HCT116 (cell line): ENCODE data around the gene ARL9.

Experiments
- CBX3 ChIP-seq: IDR thresholded peaks from 2 replicates; pipeline ENCODE4 v1.6.1; 2012; ENCODE audit warnings: low read depth
- CEBPB ChIP-seq: IDR thresholded peaks from 2 replicates; pipeline ENCODE4 v1.6.1; 2012; ENCODE audit warnings: low read depth
- CTCF ChIP-seq, 3 experiments: fragments of 200-600 bp in 1 of 3; sonication (generic) in 1 of 3; IDR thresholded peaks in 2 of 3; conservative IDR thresholded peaks in 1 of 3; 2 replicates each; pipeline ENCODE4 v1.5.1; 2012 to 2017; ENCODE audit warnings: low read depth in 2 of 3, low read length in 2 of 3, antibody characterized with exemption in 1 of 3, borderline replicate concordance in 1 of 3, control low read depth in 1 of 3, mild to moderate bottlenecking in 1 of 3, mixed read lengths in 1 of 3, mixed run types in 1 of 3, moderate library complexity in 1 of 3; ENCODE audit not compliant: insufficient read depth in 1 of 3
- ELF1 ChIP-seq: IDR thresholded peaks from 2 replicates; pipeline ENCODE4 v1.6.1; 2012; ENCODE audit warnings: low read depth, borderline replicate concordance
- EZH2 ChIP-seq: fragments of 200-600 bp; sonication (generic); IDR thresholded peaks from 2 replicates; pipeline ENCODE4 v1.6.1; 2017; ENCODE audit warnings: antibody characterized with exemption, mixed run types
- JUND ChIP-seq: IDR thresholded peaks from 2 replicates; pipeline ENCODE4 v1.6.1; 2012
- POLR2A ChIP-seq: IDR thresholded peaks from 2 replicates; pipeline ENCODE4 v1.7.0; 2011; ENCODE audit warnings: borderline replicate concordance; ENCODE audit not compliant: insufficient read depth, insufficient read length; ENCODE audit errors: extremely low read depth
- POLR2AphosphoS5 ChIP-seq: IDR thresholded peaks from 2 replicates; pipeline ENCODE4 v1.6.1; 2011; ENCODE audit warnings: mild to moderate bottlenecking, low read depth, low read length, moderate library complexity
- RAD21 ChIP-seq: IDR thresholded peaks from 2 replicates; pipeline ENCODE4 v1.6.1; 2012; ENCODE audit warnings: low read depth, mild to moderate bottlenecking
- ZNF274 ChIP-seq: fragments of 200-500 bp; sonication (Bioruptor generic); IDR thresholded peaks from 2 replicates; pipeline ENCODE4 v1.6.1; 2014; ENCODE audit warnings: mild to moderate bottlenecking, low read depth, low read length, inconsistent platforms

DNA sequence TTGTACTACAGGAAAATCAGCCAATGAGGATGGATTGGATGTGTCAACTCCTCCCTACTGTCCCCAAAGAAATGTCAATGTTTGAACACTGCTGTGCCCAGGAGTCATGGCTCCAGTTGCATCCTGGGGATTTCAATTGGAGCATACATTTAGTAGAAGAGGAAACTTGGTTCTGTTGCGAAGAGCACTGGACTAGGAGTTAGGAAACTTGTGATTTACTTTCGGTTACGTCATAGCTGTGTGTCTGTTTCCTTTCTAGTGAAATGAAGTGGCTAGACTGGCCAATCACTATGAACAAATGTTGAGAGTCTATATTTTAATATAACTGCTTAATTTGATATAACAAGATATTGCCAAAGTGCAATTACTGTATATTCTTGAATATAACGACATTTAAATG lies 35.2 kb downstream of the ARL9 start:
- TF ChIP-seq POLR2A: no peak
- no peak for TF ChIP-seq CTCF (IDR thresholded peaks at IDR 0.05 in 2 of 3, conservative IDR thresholded peaks at IDR 0.05 in 1 of 3; ENCODE audit: borderline replicate concordance in 1 of 3, insufficient read depth in 1 of 3, low read depth in 2 of 3, low read length in 2 of 3)
- TF ChIP-seq EZH2: no peak
- no peak for TF ChIP-seq POLR2AphosphoS5
- no peak for TF ChIP-seq CEBPB
- no peak for TF ChIP-seq RAD21
- no peak for TF ChIP-seq ZNF274
- TF ChIP-seq JUND: no peak
- TF ChIP-seq CBX3: no peak
- no peak for TF ChIP-seq ELF1
